Esophagus mucosa (tissue), 1 donor: ENCODE results near the gene DUSP28. TPM values are rescaled to one million over a fixed set of nuclear protein-coding genes. Genes with fewer than 3 reads are reported as not detected.

Experiments
- ATAC-seq: fragments of 200-7000 bp; cut with Tn5 transposase; one replicate; pipeline ENCODE4 v1.9.1; 2020
- total RNA-seq: library from RNA; stranded (reverse); gene quantifications from one replicate; pipeline ENCODE4 v1.2.4, GENCODE V29; 2023
- donor health status: DM: yes; HTN: yes; CAD: no.

DUSP28 gene
- total RNA-seq, 1 donor from 2014 or later: 3.7 TPM

DNA sequence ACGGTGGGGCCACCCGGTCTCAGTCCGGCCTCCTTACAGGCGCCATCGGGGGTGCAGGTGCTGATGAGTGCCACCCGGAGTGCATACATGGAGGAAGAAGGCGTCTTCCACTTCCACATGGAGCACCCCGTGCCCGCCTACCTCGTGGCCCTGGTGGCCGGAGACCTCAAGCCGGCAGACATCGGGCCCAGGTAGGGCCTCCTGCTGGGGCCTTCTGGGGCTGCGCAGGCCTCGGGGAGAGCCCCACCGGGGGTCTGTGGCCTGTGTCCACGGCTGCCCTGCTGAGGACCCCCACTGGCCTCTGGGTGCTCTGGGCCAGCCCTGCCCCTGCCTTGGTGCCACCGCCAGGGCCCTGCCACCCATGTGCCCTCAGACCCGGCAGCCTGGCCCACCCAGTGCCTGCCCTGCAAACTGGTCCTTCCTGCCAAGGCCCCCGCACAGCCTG lies 12.9 kb downstream of the DUSP28 start:
- no peak for ATAC-seq

DNA sequence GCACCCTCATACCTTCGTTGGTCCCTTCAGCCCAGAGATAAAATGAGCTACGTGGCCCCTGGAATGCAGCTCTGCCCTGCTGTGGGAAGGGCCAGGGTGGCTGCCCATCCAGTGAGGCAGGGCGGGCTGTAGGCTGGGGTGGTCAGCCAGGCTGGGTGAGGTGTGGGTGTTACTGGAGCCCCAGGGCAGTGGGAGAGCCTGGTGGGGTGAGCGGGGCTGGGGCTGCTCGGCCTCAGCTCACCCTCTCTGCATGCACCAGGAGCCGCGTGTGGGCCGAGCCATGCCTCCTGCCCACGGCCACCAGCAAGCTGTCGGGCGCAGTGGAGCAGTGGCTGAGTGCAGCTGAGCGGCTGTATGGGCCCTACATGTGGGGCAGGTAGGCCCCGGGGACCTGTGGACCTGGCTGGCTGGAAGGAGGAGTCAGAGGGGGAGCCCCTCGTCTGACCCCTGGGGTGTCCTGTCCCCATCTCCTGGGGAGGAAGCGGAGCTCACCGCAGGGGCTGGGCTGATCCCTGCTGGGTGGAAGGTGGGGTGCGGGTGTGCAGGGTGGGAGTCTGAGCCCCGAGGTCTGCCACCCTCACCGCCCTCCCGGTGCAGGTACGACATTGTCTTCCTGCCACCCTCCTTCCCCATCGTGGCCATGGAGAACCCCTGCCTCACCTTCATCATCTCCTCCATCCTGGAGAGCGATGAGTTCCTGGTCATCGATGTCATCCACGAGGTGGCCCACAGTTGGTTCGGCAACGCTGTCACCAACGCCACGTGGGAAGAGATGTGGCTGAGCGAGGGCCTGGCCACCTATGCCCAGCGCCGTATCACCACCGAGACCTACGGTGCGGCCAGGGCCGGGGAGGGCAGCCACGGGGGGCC lies 13.6 kb downstream of the DUSP28 start:
- ATAC-seq: no peak

DNA sequence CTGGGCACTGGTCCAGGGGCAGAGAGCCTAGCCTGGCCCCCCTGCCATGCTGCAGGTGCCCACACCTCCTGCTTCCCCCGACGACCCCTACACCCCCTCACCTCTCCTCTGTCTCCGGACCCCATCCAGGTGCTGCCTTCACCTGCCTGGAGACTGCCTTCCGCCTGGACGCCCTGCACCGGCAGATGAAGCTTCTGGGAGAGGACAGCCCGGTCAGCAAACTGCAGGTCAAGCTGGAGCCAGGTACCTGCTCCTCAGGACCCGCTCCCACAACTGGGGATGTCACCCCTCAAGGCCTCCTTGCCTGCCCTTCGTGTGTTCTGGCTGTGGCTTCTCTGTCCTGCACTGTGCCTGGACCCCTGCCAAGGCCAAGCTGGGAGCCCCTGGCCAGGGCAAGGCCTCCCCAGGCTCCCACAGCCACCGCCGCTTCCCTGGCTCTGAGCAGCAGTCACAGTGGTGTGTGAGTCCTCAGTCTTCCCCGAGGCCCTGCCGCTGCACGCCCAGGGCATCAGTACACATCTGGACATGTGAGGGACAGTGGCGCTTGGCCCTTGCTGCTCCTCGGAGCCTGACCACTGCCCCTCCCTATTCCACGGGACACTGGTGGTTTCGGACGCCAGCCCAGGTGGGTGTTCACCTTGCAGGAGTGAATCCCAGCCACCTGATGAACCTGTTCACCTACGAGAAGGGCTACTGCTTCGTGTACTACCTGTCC lies 14.4 kb downstream of the DUSP28 start:
- no peak for ATAC-seq

DNA sequence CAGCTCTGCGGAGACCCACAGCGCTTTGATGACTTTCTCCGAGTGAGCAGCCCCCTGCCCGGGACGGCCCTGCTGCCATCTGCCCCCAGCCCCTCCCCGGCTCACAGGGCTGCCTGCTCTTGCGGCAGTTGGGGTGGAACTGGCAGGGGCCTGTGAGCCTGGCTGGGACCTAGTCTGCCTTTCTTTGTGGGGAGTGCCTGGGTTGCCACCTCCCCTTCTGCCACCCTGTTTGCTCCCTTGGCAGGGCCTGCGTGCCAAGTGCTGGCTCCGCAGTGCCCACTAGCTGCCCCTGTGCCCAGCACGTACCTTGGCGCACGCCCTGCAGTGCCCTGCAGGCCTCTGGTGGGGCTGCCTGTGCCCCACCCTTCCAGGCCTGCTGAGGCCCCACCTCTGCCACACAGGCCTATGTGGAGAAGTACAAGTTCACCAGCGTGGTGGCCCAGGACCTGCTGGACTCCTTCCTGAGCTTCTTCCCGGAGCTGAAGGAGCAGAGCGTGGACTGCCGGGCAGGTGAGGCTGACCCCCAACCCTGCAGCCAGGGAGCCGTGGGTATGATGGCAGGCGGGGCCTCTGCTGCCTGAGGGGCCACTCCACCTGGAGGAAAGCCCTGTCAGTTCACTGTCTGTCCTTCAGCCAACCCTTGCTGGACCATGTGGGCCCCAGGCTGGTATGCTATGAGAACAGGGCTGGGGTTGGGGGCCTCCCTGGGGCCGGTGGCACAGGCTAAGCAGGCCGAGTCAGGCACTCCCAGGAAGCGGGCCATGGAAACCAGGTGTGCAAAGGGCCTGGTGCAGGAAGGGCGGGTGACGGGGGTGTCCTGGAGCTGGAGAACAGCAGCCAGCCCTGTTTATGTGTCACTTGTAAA lies 15.2 kb downstream of the DUSP28 start:
- peak; percentile 49 for ATAC-seq

DNA sequence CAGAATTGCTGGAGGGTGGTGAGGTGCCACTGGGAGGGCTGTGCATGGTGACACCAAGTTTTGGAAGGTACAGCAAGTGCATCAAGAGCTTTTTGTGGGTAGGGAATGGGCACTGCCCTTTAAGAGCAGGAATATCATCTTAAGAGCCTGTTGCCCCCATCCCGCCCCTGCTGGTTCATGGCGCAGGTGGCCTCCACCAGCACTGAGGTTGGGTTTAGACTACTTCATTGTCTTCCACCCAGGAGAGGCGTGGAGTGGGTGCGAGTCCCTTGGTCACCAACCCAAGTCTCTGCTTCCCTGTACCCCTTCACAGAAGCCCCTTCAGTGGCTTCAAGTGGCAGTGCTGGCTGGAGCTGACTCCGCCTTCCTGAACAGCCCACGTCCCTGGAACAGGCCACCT lies 15.9 kb downstream of the DUSP28 start:
- ATAC-seq: no peak

DNA sequence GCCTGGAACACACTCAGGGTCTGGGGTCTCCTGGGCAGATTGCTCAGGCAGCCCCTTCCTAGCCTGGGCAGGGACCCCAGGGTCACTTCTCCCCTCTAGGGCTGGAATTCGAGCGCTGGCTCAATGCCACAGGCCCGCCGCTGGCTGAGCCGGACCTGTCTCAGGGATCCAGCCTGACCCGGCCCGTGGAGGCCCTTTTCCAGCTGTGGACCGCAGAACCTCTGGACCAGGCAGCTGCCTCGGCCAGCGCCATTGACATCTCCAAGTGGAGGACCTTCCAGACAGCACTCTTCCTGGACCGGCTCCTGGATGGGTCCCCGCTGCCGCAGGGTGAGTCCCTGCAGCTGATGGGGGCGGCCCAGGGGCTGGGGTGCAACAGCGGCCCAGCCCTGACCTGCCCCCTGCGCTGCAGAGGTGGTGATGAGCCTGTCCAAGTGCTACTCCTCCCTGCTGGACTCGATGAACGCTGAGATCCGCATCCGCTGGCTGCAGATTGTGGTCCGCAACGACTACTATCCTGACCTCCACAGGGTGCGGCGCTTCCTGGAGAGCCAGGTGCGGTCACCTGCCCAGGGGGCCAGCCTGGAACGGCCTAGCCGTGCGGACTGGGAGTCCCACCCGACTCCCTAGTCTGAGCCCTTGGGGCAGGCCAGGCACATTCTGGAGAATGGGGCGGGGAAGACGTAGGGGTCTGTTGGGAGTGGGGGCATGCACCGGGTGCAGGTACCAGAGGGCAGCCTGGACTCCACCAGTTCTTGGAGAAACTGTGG lies 16.5 kb downstream of the DUSP28 start:
- ATAC-seq: no peak

DNA sequence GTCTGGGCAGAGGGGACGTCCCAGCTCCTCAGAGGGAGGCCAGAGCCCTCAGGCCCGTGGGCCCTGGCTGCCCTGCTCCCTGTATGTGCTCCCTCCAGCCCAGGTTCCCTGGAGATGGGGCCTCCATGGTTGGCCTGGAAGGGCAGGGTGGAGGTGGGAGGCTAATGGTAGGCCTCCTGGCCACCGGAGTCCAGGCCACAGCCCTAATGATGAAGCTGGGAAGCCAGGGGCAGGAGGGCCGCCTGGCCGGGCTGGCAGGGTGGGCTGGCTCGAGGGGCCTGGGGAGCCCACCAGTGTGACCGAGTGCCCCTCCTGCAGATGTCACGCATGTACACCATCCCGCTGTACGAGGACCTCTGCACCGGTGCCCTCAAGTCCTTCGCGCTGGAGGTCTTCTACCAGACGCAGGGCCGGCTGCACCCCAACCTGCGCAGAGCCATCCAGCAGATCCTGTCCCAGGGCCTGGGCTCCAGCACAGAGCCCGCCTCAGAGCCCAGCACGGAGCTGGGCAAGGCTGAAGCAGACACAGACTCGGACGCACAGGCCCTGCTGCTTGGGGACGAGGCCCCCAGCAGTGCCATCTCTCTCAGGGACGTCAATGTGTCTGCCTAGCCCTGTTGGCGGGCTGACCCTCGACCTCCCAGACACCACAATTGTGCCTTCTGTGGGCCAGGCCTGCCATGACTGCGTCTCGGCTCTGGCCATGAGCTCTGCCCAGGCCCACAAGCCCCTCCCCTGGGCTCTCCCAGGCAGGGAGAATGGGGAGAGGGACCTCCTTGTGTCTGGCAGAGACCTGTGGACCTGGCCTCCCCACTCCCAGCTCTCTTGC lies 17.3 kb downstream of the DUSP28 start:
- no peak for ATAC-seq

DNA sequence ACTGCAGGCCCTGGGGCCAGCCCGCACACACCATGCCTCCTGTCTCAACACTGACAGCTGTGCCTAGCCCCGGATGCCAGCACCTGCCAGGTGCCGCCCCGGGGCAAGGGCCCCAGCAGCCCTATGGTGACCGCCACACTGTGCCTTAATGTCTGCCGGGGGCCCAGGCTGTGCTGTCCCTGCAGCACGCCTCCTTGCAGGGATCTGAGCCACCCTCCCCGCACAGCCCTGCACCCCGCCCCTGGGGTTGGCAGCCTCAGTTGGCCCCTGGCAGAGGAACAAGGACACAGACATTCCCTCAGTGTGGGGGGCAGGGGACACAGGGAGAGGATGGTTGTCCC lies 17.9 kb downstream of the DUSP28 start:
- ATAC-seq: no peak

DNA sequence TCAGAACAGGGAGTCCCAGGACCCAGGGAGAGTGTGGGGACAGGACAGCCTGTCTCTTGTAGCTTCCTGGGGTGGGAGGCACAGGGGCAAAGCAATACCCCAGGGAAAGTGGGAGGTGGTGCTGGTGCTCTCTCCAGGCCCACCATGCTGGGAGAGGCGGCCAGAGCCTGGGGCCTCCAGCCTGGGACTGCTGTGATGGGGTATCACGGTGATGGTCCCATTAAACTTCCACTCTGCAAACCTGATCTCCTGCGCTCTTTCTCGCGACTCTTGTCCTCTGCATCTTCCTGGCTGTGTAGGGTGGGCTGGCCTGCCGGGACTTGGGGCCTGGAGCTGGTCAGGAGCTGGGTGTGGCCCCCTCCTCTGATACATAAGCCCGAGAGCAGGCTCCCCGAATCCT lies 18.3 kb downstream of the DUSP28 start:
- ATAC-seq: no peak

DNA sequence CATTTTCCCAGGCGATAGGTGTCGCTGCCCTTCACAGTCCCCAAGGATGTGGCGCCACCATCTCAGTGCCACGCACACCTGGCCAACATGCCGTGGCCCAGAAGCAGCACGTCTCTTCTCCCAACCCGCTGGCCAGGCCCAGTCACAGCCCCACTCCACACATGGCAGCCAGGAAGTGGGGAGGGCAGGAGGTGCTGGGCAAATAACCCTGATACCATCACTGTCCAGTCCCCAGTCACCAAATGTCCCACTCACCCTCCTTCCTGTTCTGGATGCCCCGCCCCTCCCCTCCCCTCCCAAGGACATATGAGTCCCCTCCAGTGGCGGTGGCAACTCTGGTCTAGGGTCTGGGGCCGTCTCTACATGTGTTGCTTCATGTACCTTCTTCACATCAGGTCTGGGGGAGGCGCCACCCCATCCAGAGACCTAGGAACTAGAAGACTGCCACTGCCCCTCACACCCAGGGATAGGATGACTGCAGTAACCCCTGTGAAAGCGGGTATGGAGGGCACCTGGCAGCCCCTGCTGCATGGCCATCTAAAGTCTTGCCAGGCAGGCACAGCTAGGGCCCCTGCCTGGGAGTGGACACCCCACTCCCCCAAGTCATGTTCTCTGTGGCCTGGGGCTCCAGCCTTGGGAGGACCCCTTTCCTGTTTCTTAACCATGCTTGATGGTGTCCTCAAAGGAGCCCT lies 19.1 kb downstream of the DUSP28 start:
- no peak for ATAC-seq

DNA sequence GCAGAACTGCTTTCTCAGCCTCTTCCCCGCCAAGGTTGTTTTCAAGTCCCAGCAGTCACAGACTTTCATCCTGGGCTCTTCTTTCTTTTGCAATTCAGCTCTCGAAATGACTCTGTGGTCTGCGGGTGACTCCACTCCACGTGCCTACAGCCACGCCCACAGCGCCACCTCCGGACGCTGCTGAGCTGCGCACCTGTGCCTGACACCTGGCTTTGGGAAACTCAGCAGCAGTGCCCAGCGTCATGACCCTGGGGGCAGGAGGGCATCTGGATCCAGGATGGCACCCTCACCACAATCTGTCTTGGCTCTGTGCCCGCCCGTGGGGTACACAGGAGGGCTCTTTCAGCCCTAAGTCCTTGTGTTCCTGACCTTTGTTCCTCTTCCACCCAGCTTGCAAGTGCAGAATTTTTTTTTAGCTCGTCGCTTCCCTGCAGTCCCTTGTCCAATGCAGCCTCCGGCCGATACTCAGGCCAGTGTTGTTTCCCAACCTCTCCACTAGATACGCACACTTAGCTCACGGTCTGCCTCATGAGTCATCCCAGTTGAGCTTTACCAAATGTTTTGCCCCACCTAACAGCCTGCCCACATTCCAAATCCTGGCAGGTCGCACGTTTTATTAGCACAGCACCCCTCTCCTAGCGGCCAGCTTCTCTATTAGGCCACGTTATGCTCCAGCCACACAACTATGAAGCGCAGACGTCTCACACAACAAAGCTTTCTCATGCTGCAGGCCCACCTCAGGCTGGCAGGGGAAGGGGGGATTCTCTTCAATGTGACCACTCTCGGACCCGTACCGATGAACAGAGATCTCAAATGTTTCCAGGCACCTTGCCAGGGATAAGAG lies 19.8 kb downstream of the DUSP28 start:
- ATAC-seq: peak; percentile 74

DNA sequence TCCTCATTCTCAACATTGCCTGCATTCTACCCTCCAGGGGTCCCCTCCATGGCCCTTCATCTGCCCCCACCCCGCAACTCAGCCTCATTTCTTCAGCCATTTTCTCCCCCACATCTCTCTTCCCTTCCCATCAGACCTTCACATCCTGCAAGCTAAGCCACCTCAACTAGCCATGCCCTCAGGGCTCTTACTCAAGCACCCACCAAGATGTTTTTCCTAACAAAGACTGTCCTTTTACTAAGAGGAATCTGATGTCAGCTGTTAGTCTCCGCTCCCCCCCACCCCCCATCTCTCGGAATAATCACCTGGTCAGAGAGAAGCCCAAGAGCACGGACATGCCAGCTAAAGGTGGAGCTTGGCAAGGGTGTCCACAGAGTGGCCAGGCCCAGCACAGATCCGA lies 21.7 kb downstream of the DUSP28 start:
- no peak for ATAC-seq

DNA sequence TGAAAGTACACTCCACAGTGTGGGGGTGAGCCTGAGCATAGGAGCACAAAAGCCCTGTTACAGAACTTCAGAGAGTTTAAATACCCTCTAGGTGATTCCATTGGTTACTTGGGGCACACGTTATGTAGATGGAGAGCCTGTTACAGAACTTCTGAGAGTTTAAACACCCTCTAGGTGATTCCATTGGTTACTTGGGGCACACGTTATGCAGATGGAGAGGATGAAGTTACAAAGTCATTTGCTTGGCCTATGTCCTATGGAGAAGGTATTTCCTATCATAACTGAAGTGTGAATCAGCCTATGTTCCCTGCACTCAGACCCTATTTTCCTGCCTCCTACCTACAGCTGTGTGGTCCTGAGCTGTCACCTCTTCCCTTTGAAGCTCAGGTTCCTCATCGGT lies 22.6 kb downstream of the DUSP28 start:
- no peak for ATAC-seq

DNA sequence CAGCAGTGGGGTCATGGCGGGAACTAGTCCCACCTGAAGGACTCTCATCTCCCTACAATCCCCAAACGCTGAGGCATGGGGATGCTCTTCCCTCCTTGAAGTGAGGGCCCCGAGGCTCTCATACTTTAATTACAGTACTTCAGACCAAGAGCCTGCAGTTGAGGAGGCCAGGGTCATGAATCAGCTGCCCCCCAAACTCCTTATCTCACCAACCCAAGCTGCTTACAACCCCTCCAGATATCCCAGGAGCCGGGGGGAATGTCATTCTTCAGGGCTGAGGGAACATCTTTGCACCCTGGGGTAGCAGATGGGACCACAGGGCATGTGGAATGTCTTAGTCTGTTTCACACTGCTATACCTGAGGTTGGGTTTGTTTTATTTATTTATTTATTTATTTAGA lies 23.6 kb downstream of the DUSP28 start:
- ATAC-seq: no peak

DNA sequence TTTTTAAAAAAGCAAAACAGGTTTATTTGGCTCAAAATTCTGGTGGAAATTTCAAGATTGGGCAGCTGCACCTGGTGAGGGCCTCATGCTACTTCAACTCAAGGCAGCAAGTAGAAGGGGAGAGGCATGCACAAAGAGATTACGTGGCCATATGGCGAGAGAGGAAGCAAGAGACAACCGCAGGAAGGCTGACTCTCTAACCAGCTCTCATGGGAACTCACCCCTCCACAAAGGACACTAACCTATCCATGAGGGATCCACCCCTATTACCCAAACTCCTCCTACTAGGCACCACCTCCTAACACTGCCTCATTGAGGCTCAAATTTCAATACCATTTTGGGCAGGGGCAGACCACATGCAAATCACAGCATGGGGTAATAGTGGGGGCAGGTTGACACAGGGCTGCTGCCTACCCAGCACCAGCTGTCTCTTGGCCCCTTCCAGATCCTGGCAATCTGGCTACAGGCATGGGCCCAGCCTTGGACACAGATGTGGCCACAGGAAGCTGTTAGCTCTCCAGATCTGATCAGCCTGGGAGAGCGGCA lies 24.4 kb downstream of the DUSP28 start:
- no peak for ATAC-seq

DNA sequence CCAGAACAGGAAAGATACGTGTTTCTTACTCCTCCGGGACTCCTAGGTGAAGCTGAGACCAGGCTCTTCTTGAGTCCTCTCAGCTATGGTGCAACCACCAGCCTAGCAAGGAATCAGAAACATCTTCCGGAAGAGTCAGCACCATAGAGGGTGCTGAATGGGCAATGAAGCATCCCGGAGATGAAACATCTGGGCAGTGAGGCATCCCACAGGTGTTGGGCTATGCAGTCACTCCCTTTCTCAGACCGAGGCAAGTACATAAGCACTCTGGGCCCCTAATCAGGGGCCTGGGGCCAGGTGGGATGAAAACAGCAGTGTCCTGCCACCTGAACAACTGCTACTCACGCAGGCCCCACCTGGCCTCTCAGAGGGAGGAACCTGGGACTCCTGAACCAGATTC lies 24.9 kb downstream of the DUSP28 start:
- ATAC-seq: no peak

DNA sequence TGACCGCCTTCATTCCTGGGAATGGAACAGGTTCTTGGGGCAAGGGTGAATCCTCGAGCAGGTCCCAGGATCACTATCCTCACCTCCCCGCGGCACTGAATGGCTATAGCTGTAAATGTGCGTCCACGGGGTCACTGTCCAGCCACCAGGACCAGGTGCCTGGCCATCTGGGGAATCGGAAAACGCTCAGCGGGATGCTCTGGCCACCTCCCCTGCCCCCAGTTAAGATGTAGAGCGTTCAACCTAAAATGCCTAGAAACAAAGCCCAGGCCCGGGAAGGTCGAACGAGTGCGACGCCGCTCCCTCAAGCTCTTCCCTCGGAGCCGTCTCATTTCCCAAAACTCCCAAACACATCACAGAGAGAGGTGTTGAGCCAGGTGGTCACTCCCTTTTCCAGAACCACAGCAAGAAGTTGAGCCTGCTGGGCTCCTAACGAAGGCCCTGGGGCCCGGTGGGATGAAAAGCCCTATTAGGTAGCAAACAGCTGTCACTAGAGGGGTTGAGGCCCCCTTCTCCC lies 25.6 kb downstream of the DUSP28 start:
- no peak for ATAC-seq

DNA sequence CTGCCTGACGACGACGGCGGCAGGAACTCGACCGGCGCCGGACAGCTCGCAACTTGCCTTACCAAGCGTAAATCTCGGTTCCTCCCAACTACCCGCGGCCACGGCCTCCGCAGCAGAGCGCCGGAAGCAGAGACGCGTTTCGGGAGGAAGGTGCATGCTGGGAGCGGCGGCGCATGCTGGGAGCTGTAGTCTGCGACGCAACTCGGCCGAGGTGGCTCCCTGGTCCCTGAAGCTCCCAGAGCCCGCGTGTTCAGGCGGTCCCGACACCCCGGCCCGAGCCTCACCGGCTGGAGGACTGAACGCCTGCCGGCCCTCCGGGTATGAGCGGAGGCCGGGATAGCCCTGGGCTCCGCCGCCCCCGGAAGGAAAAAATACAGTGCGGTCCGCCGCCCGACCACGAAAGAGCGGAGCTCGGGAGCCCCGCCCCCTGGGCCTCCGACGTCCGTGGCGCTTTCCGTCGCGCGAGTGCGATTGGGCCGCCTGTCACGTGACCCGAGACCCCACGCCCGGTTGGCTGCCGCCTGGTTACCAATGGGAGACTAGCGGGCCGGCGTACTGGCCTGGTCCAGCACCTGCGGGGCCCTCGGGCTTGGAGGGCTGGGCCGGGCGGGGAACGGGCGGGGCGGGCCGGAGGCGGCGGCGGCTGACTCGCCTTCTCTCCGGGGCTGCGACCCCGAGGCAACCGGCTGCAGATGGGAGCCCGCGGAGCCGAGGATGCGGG lies 26.2 kb downstream of the DUSP28 start, which contains the start of gene CAPN10:
Gene CAPN10 (plus strand): TSS at position 537 of the 721 bp plus-strand sequence. CDS start 178 bp downstream, at position 715.
- ATAC-seq: peak; percentile 90
